Astrocyte (in vitro differentiated cells and primary cell): ENCODE measurements around the gene SLC30A4. TPM values are rescaled to one million over a fixed set of nuclear protein-coding genes. Genes with fewer than 3 reads are reported as not detected.
A peak's percentile ranks its signal among the peaks of the same experiment; 100 is the strongest.

Experiments
- DNase-seq: peaks from one replicate; pipeline ENCODE4 v3.0.0-alpha.2; 2010; ENCODE audit warnings: low read depth
- FAIRE-seq: peaks from 2 replicates; lab custom pipeline; 2011; peaks lifted over from hg19 to GRCh38; lab: Jason Lieb, UNC
- H2AFZ ChIP-seq: 2 replicates; pipeline ENCODE4 v1.6.0; 2012; ENCODE audit warnings: low read depth, low read length, inconsistent platforms
- H3K27ac ChIP-seq: 2 replicates; pipeline ENCODE4 v1.5.1; 2011; ENCODE audit warnings: low read depth, low read length, inconsistent platforms
- H3K27me3 ChIP-seq: 2 replicates; pipeline ENCODE4 v1.6.0; 2011; ENCODE audit warnings: low read length, inconsistent platforms; ENCODE audit not compliant: insufficient read depth
- H3K36me3 ChIP-seq: 2 replicates; pipeline ENCODE4 v1.5.1; 2011; ENCODE audit warnings: low read length, inconsistent platforms; ENCODE audit not compliant: insufficient read depth
- H3K4me1 ChIP-seq: 2 replicates; pipeline ENCODE4 v1.5.1; 2011; ENCODE audit warnings: low read length, inconsistent platforms; ENCODE audit not compliant: insufficient read depth
- H3K4me2 ChIP-seq: 2 replicates; pipeline ENCODE4 v1.6.0; 2012; ENCODE audit warnings: low read length, inconsistent platforms
- H3K4me3 ChIP-seq: 2 replicates; pipeline ENCODE4 v1.5.1; 2011; ENCODE audit warnings: low read depth, mild to moderate bottlenecking, low read length, inconsistent platforms; ENCODE audit not compliant: insufficient read depth
- H3K79me2 ChIP-seq: 2 replicates; pipeline ENCODE4 v1.6.0; 2012; ENCODE audit warnings: mild to moderate bottlenecking, low read length, inconsistent platforms; ENCODE audit not compliant: insufficient read depth
- H3K9ac ChIP-seq: 2 replicates; pipeline ENCODE4 v1.6.0; 2012; ENCODE audit warnings: mild to moderate bottlenecking, low read length, inconsistent platforms
- H3K9me3 ChIP-seq: 2 replicates; pipeline ENCODE4 v1.5.1; 2012; ENCODE audit warnings: low read depth, mild to moderate bottlenecking, low read length, inconsistent platforms; ENCODE audit not compliant: insufficient read depth
- H4K20me1 ChIP-seq: 2 replicates; pipeline ENCODE4 v1.6.0; 2012; ENCODE audit warnings: low read length, inconsistent platforms; ENCODE audit not compliant: insufficient read depth
- H3K27ac Mint-ChIP-seq: one replicate; pipeline ENCODE4 v1.8.0; 2021; ENCODE audit warnings: mild to moderate bottlenecking, mixed read lengths; ENCODE audit not compliant: unreplicated experiment
- H3K27me3 Mint-ChIP-seq: one replicate; pipeline ENCODE4 v1.8.0; 2021; ENCODE audit warnings: low read depth, mixed read lengths; ENCODE audit not compliant: unreplicated experiment
- H3K36me3 Mint-ChIP-seq: one replicate; pipeline ENCODE4 v1.8.0; 2021; ENCODE audit warnings: low read depth, mixed read lengths; ENCODE audit not compliant: unreplicated experiment
- H3K4me1 Mint-ChIP-seq: one replicate; pipeline ENCODE4 v1.8.0; 2021; ENCODE audit warnings: low read depth, mixed read lengths; ENCODE audit not compliant: unreplicated experiment
- H3K4me3 Mint-ChIP-seq: one replicate; pipeline ENCODE4 v1.8.0; 2021; ENCODE audit warnings: mild to moderate bottlenecking, moderate library complexity, mixed read lengths; ENCODE audit not compliant: unreplicated experiment
- H3K9me3 Mint-ChIP-seq: one replicate; pipeline ENCODE4 v1.8.0; 2021; ENCODE audit warnings: mild to moderate bottlenecking, mixed read lengths; ENCODE audit not compliant: unreplicated experiment
- EZH2 ChIP-seq: IDR thresholded peaks from 2 replicates; pipeline ENCODE4 v1.6.1; 2012; ENCODE audit warnings: mild to moderate bottlenecking, low read length, inconsistent platforms; ENCODE audit not compliant: insufficient read depth
- total RNA-seq: library from RNA; stranded (reverse); gene quantifications from 2 replicates; pipeline ENCODE4 v1.2.1, GENCODE V29; 2021
- TF ChIP-seq, protein P1 (sequence below): IDR thresholded peaks from 2 replicates; pipeline ENCODE4 v1.5.1; 2011; ENCODE audit warnings: low read depth, mild to moderate bottlenecking, inconsistent platforms, low read length, moderate library complexity; ENCODE audit not compliant: insufficient read depth

The SLC30A4 gene
- total RNA-seq, 1 donor from 2014 or later = 8.0 TPM

DNA sequence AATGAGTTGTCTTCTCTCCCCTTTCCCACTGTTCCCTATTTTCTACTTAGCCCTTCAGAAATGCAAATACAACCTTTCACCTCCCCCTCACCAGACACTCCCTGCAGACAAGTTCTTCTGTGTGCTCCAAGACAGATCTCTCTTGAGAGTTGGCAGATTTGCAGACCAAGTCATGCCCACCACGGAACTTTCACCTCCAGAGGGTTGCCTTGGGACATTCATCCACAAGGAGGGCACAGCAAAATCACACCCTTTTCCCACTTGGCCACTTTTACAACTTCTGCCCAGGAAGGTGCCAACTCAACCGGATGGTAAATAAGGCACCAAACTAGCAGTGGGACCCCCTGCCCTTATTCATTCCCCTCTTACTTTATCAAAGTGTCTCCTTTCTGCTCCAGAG is 53.5 kb downstream of the SLC30A4 start:
- Mint-ChIP-seq H3K4me3 (no peak overlapping the region), H3K27me3 (peaks cover 50% of the 10 kb centered on the region), H3K27ac (no peak overlapping the region), H3K9me3 (peaks cover 8% of the 10 kb centered on the region), H3K36me3 (peaks cover 2% of the 10 kb centered on the region), H3K4me1 (no peaks in the 10 kb centered on the region)
- TF ChIP-seq, protein P1, sequence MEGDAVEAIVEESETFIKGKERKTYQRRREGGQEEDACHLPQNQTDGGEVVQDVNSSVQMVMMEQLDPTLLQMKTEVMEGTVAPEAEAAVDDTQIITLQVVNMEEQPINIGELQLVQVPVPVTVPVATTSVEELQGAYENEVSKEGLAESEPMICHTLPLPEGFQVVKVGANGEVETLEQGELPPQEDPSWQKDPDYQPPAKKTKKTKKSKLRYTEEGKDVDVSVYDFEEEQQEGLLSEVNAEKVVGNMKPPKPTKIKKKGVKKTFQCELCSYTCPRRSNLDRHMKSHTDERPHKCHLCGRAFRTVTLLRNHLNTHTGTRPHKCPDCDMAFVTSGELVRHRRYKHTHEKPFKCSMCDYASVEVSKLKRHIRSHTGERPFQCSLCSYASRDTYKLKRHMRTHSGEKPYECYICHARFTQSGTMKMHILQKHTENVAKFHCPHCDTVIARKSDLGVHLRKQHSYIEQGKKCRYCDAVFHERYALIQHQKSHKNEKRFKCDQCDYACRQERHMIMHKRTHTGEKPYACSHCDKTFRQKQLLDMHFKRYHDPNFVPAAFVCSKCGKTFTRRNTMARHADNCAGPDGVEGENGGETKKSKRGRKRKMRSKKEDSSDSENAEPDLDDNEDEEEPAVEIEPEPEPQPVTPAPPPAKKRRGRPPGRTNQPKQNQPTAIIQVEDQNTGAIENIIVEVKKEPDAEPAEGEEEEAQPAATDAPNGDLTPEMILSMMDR = no peak
- no peak for TF ChIP-seq EZH2
- Histone ChIP-seq H4K20me1 (no peaks in the 10 kb centered on the region), H3K9ac (no peak overlapping the region), H3K36me3 (no peaks in the 10 kb centered on the region), H3K4me2 (no peak overlapping the region), H3K4me1 (no peaks in the 10 kb centered on the region), H3K27ac (no peak overlapping the region), H3K27me3 (peaks cover 3% of the 10 kb centered on the region), H3K79me2 (no peaks in the 10 kb centered on the region), H3K9me3 (no peaks in the 10 kb centered on the region), H2AFZ (no peak overlapping the region), H3K4me3 (no peak overlapping the region)
- no peak for FAIRE-seq
- DNase-seq = no peak

DNA sequence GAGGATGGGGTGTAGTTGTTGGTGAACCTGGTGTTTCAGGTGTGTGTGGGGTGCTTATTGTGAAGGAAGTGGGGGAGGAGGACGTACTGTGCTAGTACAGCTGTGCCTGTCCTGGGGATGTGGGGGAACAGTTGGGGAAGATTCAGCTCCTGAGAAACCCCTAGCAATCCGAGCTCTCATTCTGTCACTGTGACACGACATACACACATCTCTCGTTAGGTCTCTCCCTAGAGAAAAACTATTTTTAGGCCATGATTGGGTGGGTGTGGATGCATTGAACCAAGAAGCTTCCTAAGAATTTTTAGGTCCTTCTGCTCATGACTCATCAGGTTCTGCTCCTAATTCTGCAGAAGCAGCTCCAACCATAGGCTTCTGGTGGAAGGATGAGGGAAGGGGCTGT is 54.3 kb downstream of the SLC30A4 start:
- H3K4me2 ChIP-seq = no peak overlapping the region
- H3K27me3 Mint-ChIP-seq = peaks cover 48% of the 10 kb centered on the region
- H3K4me1 ChIP-seq = no peaks in the 10 kb centered on the region
- no peaks in the 10 kb centered on the region for H4K20me1 ChIP-seq
- H3K4me3 Mint-ChIP-seq = no peak overlapping the region
- no peak overlapping the region for H2AFZ ChIP-seq
- TF ChIP-seq EZH2 = no peak
- TF ChIP-seq, protein P1 = no peak
- H3K4me1 Mint-ChIP-seq = no peaks in the 10 kb centered on the region
- no peaks in the 10 kb centered on the region for H3K36me3 ChIP-seq
- peaks cover 3% of the 10 kb centered on the region for H3K27me3 ChIP-seq
- H3K9ac ChIP-seq = no peak overlapping the region
- no peak overlapping the region for H3K27ac Mint-ChIP-seq
- H3K36me3 Mint-ChIP-seq = peaks cover 2% of the 10 kb centered on the region
- H3K9me3 Mint-ChIP-seq = peaks cover 9% of the 10 kb centered on the region
- no peak overlapping the region for H3K4me3 ChIP-seq
- no peaks in the 10 kb centered on the region for H3K79me2 ChIP-seq
- FAIRE-seq = no peak
- DNase-seq = no peak
- no peaks in the 10 kb centered on the region for H3K9me3 ChIP-seq
- H3K27ac ChIP-seq = no peak overlapping the region

DNA sequence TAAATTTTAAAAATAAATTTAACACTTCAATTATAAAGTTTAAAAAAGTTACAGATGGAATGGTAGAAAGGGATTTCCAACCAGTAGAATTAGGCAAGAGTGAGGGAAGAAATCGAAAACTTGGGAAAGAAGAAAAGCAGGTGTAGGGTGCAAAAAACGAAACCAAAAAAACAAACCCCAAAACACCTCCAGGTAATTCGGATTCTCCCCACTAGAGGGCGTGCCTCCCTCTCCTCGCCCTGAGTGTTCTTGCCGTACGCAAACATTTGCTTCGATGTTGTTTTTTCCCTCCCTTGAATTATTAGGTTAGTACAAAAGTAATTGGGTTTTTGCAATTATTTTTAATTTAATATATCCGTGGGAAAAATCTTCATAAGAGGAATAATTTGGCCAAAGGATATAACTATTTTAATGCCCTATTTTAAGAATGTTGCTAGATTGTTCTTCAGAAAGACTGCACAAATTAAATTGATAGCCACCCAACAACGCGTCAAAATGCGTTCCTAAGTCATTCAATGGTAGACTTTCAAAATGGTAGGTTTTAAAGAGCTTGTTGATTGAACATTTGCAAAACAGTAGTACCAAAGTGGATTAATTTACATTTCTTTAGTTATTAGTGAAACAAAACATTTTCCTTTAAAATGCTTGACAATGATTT is 63.7 kb downstream of the SLC30A4 start:
- FAIRE-seq (no peak), DNase-seq (no peak)
- no peaks in the 10 kb centered on the region for H4K20me1 ChIP-seq
- no peaks in the 10 kb centered on the region for H3K27me3 ChIP-seq
- no peaks in the 10 kb centered on the region for H3K9me3 ChIP-seq
- peak overlapping the region; percentile 93 for H3K4me2 ChIP-seq
- peak overlapping the region; percentile 29 for H3K9ac ChIP-seq
- H3K36me3 Mint-ChIP-seq = peaks cover 3% of the 10 kb centered on the region
- H3K36me3 ChIP-seq = no peaks in the 10 kb centered on the region
- H3K4me3 ChIP-seq = peak overlapping the region; percentile 62
- peaks cover 37% of the 10 kb centered on the region for H3K4me1 ChIP-seq
- no peak overlapping the region for H3K27ac ChIP-seq
- H3K27me3 Mint-ChIP-seq = peaks cover 2% of the 10 kb centered on the region
- TF ChIP-seq, protein P1 = peak; percentile 93
- TF ChIP-seq EZH2 = no peak
- H3K27ac Mint-ChIP-seq = no peak overlapping the region
- H3K79me2 ChIP-seq = no peaks in the 10 kb centered on the region
- peaks cover 4% of the 10 kb centered on the region for H3K9me3 Mint-ChIP-seq
- H2AFZ ChIP-seq = peak overlapping the region; percentile 49
- peaks cover 29% of the 10 kb centered on the region for H3K4me1 Mint-ChIP-seq
- H3K4me3 Mint-ChIP-seq = no peak overlapping the region
